ENCODE measurements around the gene SOHLH1.

GRCh38 chr9:135747311-135747710 is 48.0 kb upstream of the SOHLH1 start:
- TF ChIP-seq CTCF (IDR thresholded peaks at IDR 0.05) (no peak), POLR2AphosphoS5 (IDR thresholded peaks at IDR 0.05) (no peak), POLR2A (IDR thresholded peaks at IDR 0.05) (no peak)

All from sigmoid colon (tissue), 4 donors.